RWPE1 (cell line): Measurements from ENCODE around the gene NSMCE1.
"Not testable (repeated sequence)": the region's sequence is repeated elsewhere in the genome, so short reads cannot be mapped to it uniquely, and the experiment has no call there.

Experiments
- CTCF ChIA-PET: fragments of 350-600 bp; sonication (Branson Sonifier 250); formaldehyde crosslinking; extraction: SDS; loops from one replicate; lab custom pipeline; 2021; lab: Yijun Ruan, JAX
- POLR2A ChIA-PET: fragments of 400-600 bp; formaldehyde crosslinking; extraction: SDS; loops from one replicate; lab custom pipeline; 2020; ENCODE audit warnings: antibody characterized with exemption; ENCODE audit not compliant: low non-redundant PET; lab: Yijun Ruan, JAX
- DNase-seq: peaks from one replicate; pipeline ENCODE4 v3.0.0; 2012; ENCODE audit warnings: low spot score
- H3K27ac ChIP-seq: fragments of 450-650 bp; 2 replicates; pipeline ENCODE4 v1.5.1; 2017
- TF ChIP-seq, protein P1 (sequence below): fragments of 450-650 bp; conservative IDR thresholded peaks from 2 replicates; pipeline ENCODE4 v1.5.1; 2017; ENCODE audit warnings: low read depth, mild to moderate bottlenecking

The NSMCE1 gene

DNA sequence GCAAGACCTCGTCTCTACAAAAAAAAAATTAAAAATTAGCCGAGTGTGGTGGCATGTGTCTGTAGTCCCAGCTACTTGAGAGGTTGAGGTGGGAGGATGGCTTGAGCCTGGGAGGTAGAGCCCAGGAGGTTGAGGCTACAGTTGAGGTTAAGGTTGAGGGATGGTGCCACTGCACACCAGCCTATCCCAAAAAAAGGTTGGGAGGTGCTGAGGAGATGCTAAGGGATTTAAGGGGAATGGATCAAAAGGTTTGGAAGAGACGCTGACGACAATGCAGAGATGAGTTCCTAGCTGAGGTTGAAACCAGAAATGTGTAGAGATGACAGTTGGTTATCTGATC, 4.7 kb upstream of the NSMCE1 start:
- CTCF ChIA-PET: no interaction called here
- no peak overlapping the region for H3K27ac ChIP-seq
- no peak for DNase-seq
- TF ChIP-seq, protein P1, sequence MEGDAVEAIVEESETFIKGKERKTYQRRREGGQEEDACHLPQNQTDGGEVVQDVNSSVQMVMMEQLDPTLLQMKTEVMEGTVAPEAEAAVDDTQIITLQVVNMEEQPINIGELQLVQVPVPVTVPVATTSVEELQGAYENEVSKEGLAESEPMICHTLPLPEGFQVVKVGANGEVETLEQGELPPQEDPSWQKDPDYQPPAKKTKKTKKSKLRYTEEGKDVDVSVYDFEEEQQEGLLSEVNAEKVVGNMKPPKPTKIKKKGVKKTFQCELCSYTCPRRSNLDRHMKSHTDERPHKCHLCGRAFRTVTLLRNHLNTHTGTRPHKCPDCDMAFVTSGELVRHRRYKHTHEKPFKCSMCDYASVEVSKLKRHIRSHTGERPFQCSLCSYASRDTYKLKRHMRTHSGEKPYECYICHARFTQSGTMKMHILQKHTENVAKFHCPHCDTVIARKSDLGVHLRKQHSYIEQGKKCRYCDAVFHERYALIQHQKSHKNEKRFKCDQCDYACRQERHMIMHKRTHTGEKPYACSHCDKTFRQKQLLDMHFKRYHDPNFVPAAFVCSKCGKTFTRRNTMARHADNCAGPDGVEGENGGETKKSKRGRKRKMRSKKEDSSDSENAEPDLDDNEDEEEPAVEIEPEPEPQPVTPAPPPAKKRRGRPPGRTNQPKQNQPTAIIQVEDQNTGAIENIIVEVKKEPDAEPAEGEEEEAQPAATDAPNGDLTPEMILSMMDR: no peak
- POLR2A ChIA-PET: no interaction called here

GRCh38 chr16:27272697-27273096, 4.1 kb upstream of the NSMCE1 start:
- H3K27ac ChIP-seq, POLR2A ChIA-PET, CTCF ChIA-PET, DNase-seq: not testable (repeated sequence)

GRCh38 chr16:27272076-27272475, 3.5 kb upstream of the NSMCE1 start:
- ChIA-PET POLR2A (interaction anchor here (0.6 kb wide), 1 partner anchor 198 kb away, joined by 5 read pairs; no protein-coding TSS in a partner anchor), CTCF (no interaction called here)
- DNase-seq: no peak
- no peak overlapping the region for H3K27ac ChIP-seq
- TF ChIP-seq, protein P1: no peak

GRCh38 chr16:27270349-27270748, 1.8 kb upstream of the NSMCE1 start:
- DNase-seq: no peak
- TF ChIP-seq, protein P1: no peak
- no peak overlapping the region for H3K27ac ChIP-seq
- POLR2A ChIA-PET: no interaction called here
- CTCF ChIA-PET: no interaction called here

DNA sequence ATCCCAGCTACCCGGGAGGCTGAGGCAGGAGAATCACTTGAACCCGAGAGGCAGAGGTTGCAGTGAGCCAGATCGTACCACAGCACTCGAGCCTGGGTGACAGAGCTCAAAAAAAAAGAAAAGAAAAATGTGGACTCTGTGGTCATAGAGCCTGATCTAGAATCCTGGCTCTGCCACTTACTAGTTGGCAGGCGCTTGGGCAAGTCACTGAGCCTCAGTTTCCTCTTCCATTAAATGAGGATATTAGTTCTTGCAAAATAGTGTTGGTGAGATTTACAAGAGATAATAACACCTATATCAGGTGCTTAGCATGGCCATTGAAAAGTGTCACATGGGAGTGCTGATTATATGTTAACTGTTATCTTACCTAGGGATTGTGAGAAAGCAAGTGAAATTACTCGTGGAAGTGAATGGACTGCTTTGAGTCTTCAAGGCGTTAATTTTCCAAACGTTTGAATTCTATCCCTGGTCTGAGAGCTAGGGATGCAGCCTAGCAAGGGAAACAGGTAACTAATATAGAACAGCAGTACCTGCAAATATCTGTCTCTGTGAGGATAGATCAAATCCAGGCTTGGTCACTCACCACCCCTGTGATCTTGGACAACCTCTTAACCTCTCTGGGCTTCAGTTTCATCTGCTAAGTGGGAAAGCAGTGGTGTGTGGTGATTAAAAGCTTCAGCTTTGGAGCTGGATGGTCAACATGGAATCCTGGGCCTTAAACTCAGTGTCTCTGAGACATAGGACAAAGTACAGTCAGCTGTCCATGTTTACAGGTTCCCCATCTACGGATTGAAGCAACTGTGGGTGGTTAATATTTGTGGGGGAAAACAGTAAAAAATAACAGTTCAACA, 953 bp upstream of the NSMCE1 start:
- H3K27ac ChIP-seq: peak overlapping the region; percentile 69
- ChIA-PET POLR2A (no interaction called here), CTCF (no interaction called here)
- DNase-seq: no peak
- TF ChIP-seq, protein P1: no peak

- POLR2A ChIA-PET: no interaction called here
- H3K27ac ChIP-seq: no peak overlapping the region
- DNase-seq: no peak
- TF ChIP-seq, protein P1: no peak
- CTCF ChIA-PET: interaction anchor here (0.5 kb wide), 1 partner anchor 16 kb away, joined by 3 read pairs; no protein-coding TSS in a partner anchor
These were observed 1.4 kb downstream of the NSMCE1 start for GRCh38 chr16:27267037-27267677.

GRCh38 chr16:27265982-27266381, 2.6 kb downstream of the NSMCE1 start:
- no peak for DNase-seq
- ChIA-PET POLR2A (no interaction called here), CTCF (no interaction called here)
- H3K27ac ChIP-seq: no peak overlapping the region
- TF ChIP-seq, protein P1: no peak
